CD4-positive, alpha-beta T cell treated with Interleukin-12 subunit alpha and Interleukin-12 subunit beta, for 1 hour (primary cell): Measurements from ENCODE around the gene SERPINH1.
A peak's percentile ranks its signal among the peaks of the same experiment; 100 is the strongest.
"Not testable (repeated sequence)": the region's sequence is repeated elsewhere in the genome, so short reads cannot be mapped to it uniquely, and the experiment has no call there.

ENCODE experiments used
- DNase-seq: peaks from one replicate; pipeline ENCODE4 v3.0.0-alpha.2; 2020

Gene SERPINH1

GRCh38 chr11:75578977-75579376, 16.9 kb downstream of the SERPINH1 start:
- DNase-seq: no peak

GRCh38 chr11:75579841-75580240, 17.8 kb downstream of the SERPINH1 start:
- DNase-seq: no peak

- no peak for DNase-seq
These were observed 20.4 kb downstream of the SERPINH1 start for GRCh38 chr11:75582506-75582894.

- peak; percentile 30 for DNase-seq
These were observed 21.1 kb downstream of the SERPINH1 start for GRCh38 chr11:75582895-75583717.

GRCh38 chr11:75583718-75584658, 21.9 kb downstream of the SERPINH1 start:
- no peak for DNase-seq

- not testable (repeated sequence) for DNase-seq
These were observed 22.7 kb downstream of the SERPINH1 start for GRCh38 chr11:75584659-75585292.

- DNase-seq: no peak
These were observed 23.2 kb downstream of the SERPINH1 start for GRCh38 chr11:75585293-75585670.

GRCh38 chr11:75586395-75586794, 24.3 kb downstream of the SERPINH1 start:
- no peak for DNase-seq

GRCh38 chr11:75588051-75588481, 26.0 kb downstream of the SERPINH1 start:
- no peak for DNase-seq

- no peak for DNase-seq
These were observed 27.0 kb downstream of the SERPINH1 start for GRCh38 chr11:75589051-75589450.

GRCh38 chr11:75589933-75590332, 27.9 kb downstream of the SERPINH1 start:
- DNase-seq: no peak

- DNase-seq: no peak
These were observed 29.3 kb downstream of the SERPINH1 start for GRCh38 chr11:75591371-75591770.

GRCh38 chr11:75591966-75592365, 29.9 kb downstream of the SERPINH1 start:
- DNase-seq: no peak

GRCh38 chr11:75592715-75593114, 30.7 kb downstream of the SERPINH1 start:
- no peak for DNase-seq

- DNase-seq: no peak
These were observed 31.3 kb downstream of the SERPINH1 start for GRCh38 chr11:75593286-75593915.

GRCh38 chr11:75594211-75594610, 32.2 kb downstream of the SERPINH1 start:
- no peak for DNase-seq

GRCh38 chr11:75595429-75595828, 33.4 kb downstream of the SERPINH1 start:
- no peak for DNase-seq

- no peak for DNase-seq
These were observed 34.9 kb downstream of the SERPINH1 start for GRCh38 chr11:75596914-75597313.

GRCh38 chr11:75597636-75598035, 35.6 kb downstream of the SERPINH1 start:
- DNase-seq: no peak

GRCh38 chr11:75598264-75598663, 36.2 kb downstream of the SERPINH1 start:
- no peak for DNase-seq

GRCh38 chr11:75598900-75599299, 36.8 kb downstream of the SERPINH1 start:
- DNase-seq: no peak

GRCh38 chr11:75600356-75600755, 38.3 kb downstream of the SERPINH1 start:
- DNase-seq: no peak

GRCh38 chr11:75601494-75601893, 39.4 kb downstream of the SERPINH1 start:
- DNase-seq: no peak
